HG03039 (cell line): ENCODE results near the gene KCNV2.
"Not testable (repeated sequence)": the region's sequence is repeated elsewhere in the genome, so short reads cannot be mapped to it uniquely, and the experiment has no call there.

ENCODE experiments used
- ATAC-seq: cut with Tn5 transposase; IDR thresholded peaks from one replicate; pipeline ENCODE4 v1.9.1; 2021; ENCODE audit warnings: mild to moderate bottlenecking, moderate library complexity; ENCODE audit not compliant: unreplicated experiment

KCNV2 gene

DNA sequence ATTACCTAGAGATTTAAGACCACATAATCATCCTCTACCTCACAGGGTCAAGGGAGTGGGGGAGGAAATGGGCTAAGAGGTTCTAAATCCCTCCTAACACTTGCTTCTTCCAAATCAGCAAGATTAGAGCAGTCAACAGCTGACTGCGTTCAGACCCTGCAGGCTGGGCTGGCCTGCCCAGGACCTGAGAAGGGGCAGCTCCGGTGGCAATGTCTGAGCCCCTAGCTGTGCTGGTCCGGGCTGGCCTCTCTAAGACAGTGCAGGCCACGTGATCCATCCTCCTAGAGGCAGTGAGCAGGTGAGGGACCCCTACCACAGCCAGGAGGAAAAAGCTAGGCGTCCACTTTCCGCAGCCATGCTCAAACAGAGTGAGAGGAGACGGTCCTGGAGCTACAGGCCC is at the start of gene KCNV2:
TSS of gene KCNV2 (plus strand) at position 126 of the 400 bp plus-strand sequence. CDS start at position 356, 230 bp downstream.
- no peak for ATAC-seq

- ATAC-seq: no peak
These were observed 44.1 kb upstream of the KCNV2 start for GRCh38 chr9:2673161-2673560.

DNA sequence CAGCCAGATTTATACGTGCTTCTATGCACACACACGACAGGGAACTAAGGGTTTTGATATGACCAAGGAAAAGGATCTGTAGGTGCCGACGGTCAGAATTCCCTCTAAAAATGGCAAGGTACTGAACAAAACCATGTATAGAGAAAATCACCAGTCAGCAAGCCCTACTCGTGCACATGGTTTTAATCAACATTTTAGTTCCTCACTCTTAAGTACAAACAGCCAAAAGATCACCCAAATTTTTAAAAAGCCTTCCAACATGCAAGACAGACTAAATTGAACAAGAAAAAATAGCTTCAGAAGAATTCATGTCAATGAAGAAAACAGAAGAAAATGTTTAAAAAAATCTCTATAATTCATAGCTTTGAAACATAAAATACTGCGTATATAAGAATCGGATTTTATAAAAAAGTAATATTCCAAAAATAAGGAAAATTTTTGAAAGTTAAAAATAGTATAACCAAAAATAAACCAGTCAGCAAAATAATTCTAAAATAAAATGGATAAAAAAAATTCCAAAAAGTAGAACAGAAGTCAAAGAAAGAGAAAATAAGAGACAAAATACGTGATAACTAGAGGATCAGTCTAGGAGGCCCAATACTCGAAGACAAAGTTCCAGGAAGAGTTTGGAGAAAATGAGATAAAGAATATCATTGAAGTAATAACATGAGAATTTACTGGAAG is 43.0 kb upstream of the KCNV2 start:
- ATAC-seq: no peak

- no peak for ATAC-seq
These were observed 41.5 kb upstream of the KCNV2 start for GRCh38 chr9:2675834-2676233.

GRCh38 chr9:2676466-2676865 is 40.8 kb upstream of the KCNV2 start:
- ATAC-seq: no peak

DNA sequence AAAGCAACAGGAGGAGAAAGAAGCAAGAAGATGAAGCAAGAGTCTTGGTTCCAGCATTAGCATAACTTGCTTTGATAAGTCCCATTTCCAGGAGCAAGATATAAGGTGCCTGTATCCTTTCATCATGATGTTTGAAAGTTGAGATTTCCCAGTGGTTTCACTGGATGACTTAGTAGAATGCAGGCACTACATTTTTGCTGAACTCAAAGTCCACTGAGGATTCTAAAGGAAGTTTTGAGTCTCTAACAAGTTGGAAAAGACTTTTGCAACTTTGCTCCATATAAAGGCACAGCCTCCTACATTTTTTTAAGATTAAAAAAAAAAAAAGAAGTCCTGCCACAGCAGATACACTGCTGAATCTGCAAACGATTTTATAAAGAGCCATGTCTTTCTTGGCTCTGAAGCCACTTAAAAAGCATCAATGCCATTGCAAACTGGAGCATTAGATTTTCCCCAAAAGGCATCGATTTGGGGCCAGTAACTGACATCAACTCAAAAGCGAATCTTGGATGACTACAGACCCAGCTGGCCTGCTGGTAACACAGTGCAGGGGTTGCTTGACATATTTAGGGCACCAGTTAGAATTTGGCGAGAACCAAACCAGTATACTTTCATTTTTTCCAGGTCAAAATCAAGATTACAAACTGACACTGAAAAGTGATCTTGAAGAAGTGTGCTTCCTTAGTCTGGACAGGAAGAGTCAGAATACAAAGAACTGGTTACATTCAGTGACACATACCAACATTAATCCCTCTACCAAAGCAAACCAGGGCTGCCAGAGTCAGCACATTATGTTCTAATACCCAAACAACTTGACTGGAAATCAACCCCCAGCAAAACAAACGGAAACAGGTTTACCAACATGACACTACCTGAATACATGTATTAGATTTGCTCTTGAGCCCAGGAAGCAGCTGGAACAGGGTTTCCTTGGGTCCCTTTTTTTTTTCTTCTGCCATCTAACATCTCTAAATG is 39.1 kb upstream of the KCNV2 start:
- no peak for ATAC-seq

- no peak for ATAC-seq
These were observed 38.3 kb upstream of the KCNV2 start for GRCh38 chr9:2679011-2679410.

GRCh38 chr9:2681981-2682380 is 35.3 kb upstream of the KCNV2 start:
- ATAC-seq: no peak

- no peak for ATAC-seq
These were observed 30.4 kb upstream of the KCNV2 start for GRCh38 chr9:2686911-2687310.

DNA sequence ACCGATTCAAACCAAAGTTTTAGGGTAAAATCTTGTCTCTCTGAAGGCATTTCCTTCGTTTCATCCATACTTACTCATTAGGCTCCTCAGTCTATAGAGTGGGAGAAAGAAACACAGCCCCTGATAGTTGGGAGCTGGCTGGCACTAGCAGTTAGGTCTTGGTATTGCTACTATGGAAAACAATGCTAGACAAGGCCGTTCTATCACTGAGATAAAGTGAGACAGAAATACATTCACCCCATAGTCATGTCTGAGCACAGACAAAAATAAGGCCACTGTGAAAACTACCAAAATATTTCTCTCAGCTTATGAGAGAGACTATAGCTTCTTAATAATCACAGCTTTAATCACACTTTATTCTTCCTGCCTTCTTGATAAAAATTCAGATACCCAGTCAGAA is 28.7 kb upstream of the KCNV2 start:
- no peak for ATAC-seq

DNA sequence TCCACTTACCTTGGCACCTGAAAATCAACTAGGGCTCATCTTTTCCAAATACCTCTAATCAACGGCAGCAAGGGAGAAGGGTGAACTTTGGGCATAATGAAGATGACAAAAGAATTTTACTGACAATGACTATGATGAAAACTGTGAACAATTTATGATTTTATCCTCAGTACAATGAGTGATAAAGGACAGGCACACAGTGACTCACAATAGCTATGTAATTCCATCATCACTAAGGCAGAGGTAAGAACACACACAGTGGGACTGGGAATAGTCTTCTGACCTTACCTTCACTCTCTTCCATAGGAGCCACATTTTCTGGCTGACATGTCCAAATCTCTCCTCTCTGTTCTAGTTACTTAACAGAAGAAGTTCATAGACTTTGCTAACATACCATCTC is 26.1 kb upstream of the KCNV2 start:
- ATAC-seq: no peak

DNA sequence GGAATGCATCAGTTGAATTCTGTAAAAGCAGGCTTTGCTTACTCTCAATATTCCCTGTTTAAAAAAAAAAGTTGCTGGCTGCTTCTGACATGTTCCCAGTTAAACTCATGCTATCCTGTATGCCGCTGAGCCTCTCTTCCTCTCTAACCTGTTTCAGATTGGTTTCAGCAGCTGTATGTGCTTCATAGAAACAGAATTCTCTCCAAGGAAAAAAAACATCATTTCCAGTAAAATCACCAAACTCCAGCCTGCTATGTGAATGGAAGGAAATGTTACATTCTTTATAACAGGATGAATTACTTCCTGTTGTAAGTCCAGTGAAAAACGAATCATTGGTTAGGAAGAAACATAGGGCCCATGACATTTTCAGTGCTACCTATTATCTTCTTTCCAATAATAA is 25.7 kb upstream of the KCNV2 start:
- ATAC-seq: no peak

DNA sequence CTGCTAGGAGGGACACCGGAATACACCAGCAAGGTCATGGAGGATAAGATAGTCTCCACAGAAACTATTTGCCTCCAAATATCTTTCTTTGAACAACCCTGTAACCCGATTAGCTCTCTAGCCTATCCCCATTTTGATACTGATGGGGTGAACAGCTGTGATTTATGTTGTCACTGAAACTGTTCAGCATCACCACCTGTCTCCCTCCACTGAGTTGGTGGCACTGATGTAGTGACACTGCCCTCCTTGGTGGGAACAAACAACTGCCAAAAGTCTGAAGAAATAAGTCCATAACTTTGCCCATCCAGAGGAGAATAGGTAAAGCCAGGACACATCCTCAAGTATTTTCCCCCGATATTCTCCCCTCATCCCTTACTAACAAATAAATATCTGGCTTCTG is 24.3 kb upstream of the KCNV2 start:
- ATAC-seq: no peak

- peak; percentile 86 for ATAC-seq
These were observed 19.8 kb upstream of the KCNV2 start for GRCh38 chr9:2697492-2697891.

DNA sequence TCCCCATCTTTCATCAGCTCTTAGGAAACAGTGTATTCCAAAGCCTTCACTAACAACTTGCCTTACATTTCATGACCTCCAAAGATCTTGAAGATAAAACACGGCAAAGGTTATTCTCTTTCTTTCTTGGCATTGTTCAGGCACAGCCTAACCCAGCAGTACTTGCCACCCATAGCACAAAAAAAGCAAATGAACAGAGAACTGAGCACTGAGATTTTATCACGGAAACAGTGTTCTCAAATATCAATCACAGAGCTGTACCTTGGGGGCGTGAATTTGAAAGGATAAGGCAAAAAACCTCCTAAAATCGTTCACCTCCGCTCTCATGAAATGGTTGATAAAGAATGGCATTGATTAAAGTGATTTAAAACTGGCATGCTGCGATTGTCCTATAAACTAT is 16.9 kb upstream of the KCNV2 start:
- no peak for ATAC-seq

DNA sequence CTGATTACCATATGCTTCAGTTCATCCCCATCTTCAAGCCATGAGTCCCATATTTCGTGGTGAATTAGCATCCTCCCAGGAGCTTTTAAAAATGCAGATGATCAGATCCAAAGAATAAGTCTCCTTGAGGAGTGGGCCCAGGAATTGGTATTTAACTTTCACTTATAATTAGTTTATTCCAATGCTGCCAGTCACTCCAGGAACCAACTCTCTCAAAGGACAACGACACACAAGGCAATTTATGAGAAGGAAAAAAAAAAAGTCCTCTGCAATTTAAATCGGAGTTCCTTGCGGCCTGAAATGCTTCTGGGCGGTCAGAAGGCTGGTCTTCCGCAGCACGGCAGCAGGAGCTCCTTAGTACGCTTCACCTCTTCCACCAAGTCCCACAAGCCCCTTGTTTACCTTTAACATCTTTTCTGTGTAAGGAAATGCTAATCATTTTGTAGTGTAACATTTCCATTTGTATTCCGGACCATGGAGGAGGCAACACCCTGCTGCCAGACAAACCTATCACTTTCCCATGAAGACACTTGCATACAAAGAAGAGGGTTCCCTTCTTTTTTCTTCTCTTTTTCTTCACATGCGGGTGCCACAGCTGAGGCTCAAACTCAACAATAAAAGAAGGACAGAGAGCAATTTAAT is 16.3 kb upstream of the KCNV2 start:
- no peak for ATAC-seq

GRCh38 chr9:2704504-2704903 is 12.8 kb upstream of the KCNV2 start:
- no peak for ATAC-seq

GRCh38 chr9:2707256-2707655 is 10.1 kb upstream of the KCNV2 start:
- ATAC-seq: not testable (repeated sequence)

DNA sequence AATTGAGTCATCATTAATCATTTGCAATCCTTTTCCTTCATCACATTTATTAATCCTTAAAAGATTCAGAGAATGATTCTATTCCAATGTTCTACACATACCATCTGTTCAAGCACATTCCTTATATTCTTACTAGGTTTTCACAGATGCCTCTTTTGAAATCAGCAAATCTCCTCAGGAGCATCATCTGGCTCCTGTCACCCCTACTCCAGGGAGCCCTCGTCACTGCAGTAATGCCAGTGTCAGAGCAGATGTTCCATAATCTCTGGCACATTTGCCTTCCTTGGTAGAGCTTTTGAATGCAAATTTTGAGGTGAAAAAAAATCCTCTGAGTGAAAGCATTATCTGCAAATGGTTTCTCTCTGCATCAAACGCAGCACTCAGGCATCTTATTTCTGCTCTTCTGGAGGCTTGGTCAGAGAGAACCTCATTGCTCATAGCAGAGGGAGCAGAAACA is 7.6 kb upstream of the KCNV2 start:
- ATAC-seq: peak; percentile 75

GRCh38 chr9:2711716-2712115 is 5.6 kb upstream of the KCNV2 start:
- ATAC-seq: no peak

DNA sequence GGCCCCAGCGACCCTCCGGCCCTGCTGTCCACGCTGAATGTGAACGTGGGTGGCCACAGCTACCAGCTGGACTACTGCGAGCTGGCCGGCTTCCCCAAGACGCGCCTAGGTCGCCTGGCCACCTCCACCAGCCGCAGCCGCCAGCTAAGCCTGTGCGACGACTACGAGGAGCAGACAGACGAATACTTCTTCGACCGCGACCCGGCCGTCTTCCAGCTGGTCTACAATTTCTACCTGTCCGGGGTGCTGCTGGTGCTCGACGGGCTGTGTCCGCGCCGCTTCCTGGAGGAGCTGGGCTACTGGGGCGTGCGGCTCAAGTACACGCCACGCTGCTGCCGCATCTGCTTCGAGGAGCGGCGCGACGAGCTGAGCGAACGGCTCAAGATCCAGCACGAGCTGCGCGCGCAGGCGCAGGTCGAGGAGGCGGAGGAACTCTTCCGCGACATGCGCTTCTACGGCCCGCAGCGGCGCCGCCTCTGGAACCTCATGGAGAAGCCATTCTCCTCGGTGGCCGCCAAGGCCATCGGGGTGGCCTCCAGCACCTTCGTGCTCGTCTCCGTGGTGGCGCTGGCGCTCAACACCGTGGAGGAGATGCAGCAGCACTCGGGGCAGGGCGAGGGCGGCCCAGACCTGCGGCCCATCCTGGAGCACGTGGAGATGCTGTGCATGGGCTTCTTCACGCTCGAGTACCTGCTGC is 839 bp downstream of the KCNV2 start:
- no peak for ATAC-seq
